HL-60 (cell line): ENCODE data around the gene ARAP2.

Experiments used
- DNase-seq, 2 experiments: peaks; one replicate each; pipeline ENCODE4 v3.0.0-alpha.2; 2010 to 2020; ENCODE audit warnings: low read depth in 1 of 2, low spot score in 1 of 2
- H3K27ac ChIP-seq: fragments of 250-450 bp; sonication (Bioruptor Pico); replicated peaks from 2 replicates; pipeline ENCODE4 v1.5.1; 2020; ENCODE audit warnings: mild to moderate bottlenecking, moderate library complexity
- H3K27me3 ChIP-seq: fragments of 250-450 bp; sonication (Bioruptor Pico); 2 replicates; pipeline ENCODE4 v1.5.1; 2021; ENCODE audit warnings: mild to moderate bottlenecking, moderate library complexity; ENCODE audit not compliant: insufficient read depth, poor library complexity, severe bottlenecking
- H3K4me3 ChIP-seq: replicated peaks from 2 replicates; pipeline ENCODE4 v1.5.1; 2011; ENCODE audit warnings: mild to moderate bottlenecking, control low read depth, low read length; ENCODE audit not compliant: insufficient read depth
- CTCF ChIP-seq: IDR thresholded peaks from one replicate; pipeline ENCODE4 v1.5.1; 2011; ENCODE audit warnings: low read length, control low read depth, inconsistent platforms; ENCODE audit not compliant: insufficient read depth
- GABPA ChIP-seq: IDR thresholded peaks from 2 replicates; pipeline ENCODE4 v1.6.1; 2012; ENCODE audit warnings: low read depth
- POLR2AphosphoS5 ChIP-seq: IDR thresholded peaks from 2 replicates; pipeline ENCODE4 v1.6.1; 2012; ENCODE audit warnings: low read depth
- REST ChIP-seq: IDR thresholded peaks from 2 replicates; pipeline ENCODE4 v1.6.1; 2012; ENCODE audit warnings: low read depth; ENCODE audit not compliant: insufficient replicate concordance
- SPI1 ChIP-seq: IDR thresholded peaks from 2 replicates; pipeline ENCODE4 v1.6.1; 2012; ENCODE audit warnings: low read depth, mild to moderate bottlenecking, borderline replicate concordance

The ARAP2 gene

GRCh38 chr4:36043901-36044300, 200.4 kb downstream of the ARAP2 start:
- no peak overlapping the region for H3K27ac ChIP-seq
- TF ChIP-seq REST (no peak), SPI1 (no peak), GABPA (no peak), CTCF (no peak), POLR2AphosphoS5 (no peak)
- no peak overlapping the region for H3K4me3 ChIP-seq
- no peaks in the 10 kb centered on the region for H3K27me3 ChIP-seq
- DNase-seq, result no peak

- Histone ChIP-seq H3K27me3 (no peaks in the 10 kb centered on the region), H3K4me3 (no peak overlapping the region), H3K27ac (no peak overlapping the region)
- TF ChIP-seq SPI1, result no peak
- no peak for TF ChIP-seq GABPA
- no peak for TF ChIP-seq REST
- no peak for DNase-seq
These were observed 201.1 kb downstream of the ARAP2 start for GRCh38 chr4:36043241-36043640.

- Histone ChIP-seq H3K4me3 (no peak overlapping the region), H3K27ac (no peak overlapping the region), H3K27me3 (no peaks in the 10 kb centered on the region)
- DNase-seq, result no peak
- TF ChIP-seq REST (no peak), CTCF (no peak), POLR2AphosphoS5 (no peak), GABPA (no peak), SPI1 (no peak)
These were observed 202.0 kb downstream of the ARAP2 start for GRCh38 chr4:36042122-36042970.
